Measurements from ENCODE around the gene GON7.
"Not testable (repeated sequence)": the region's sequence is repeated elsewhere in the genome, so short reads cannot be mapped to it uniquely, and the experiment has no call there.

The GON7 gene

GRCh38 chr14:93175492-93175891, 31.4 kb downstream of the GON7 start:
- Histone ChIP-seq H3K36me3 (ENCODE audit: control insufficient read depth, insufficient read depth, low read length) (no peaks in the 10 kb centered on the region), H3K4me3 (replicated peaks; ENCODE audit: low read depth, low read length) (no peak overlapping the region), H3K27me3 (replicated peaks; ENCODE audit: control insufficient read depth, insufficient read depth, low read length) (no peaks in the 10 kb centered on the region)
- TF ChIP-seq CTCF (IDR thresholded peaks at IDR 0.05; ENCODE audit: insufficient read depth, low read length, poor library complexity, severe bottlenecking), result no peak
- no peak for DNase-seq (ENCODE audit: extremely low read depth, insufficient read length)

- DNase-seq (ENCODE audit: extremely low read depth, insufficient read length); H3K36me3 ChIP-seq (ENCODE audit: control insufficient read depth, insufficient read depth, low read length); H3K4me3 ChIP-seq (replicated peaks; ENCODE audit: low read depth, low read length); H3K27me3 ChIP-seq (replicated peaks; ENCODE audit: control insufficient read depth, insufficient read depth, low read length): not testable (repeated sequence)
These were observed 32.1 kb downstream of the GON7 start for GRCh38 chr14:93174731-93175130.

- DNase-seq (ENCODE audit: extremely low read depth, insufficient read length), result no peak
These were observed 32.9 kb downstream of the GON7 start for GRCh38 chr14:93173943-93174395.

GRCh38 chr14:93171376-93171775, 35.5 kb downstream of the GON7 start:
- DNase-seq (ENCODE audit: extremely low read depth, insufficient read length), result no peak
- TF ChIP-seq CTCF (IDR thresholded peaks at IDR 0.05; ENCODE audit: insufficient read depth, low read length, poor library complexity, severe bottlenecking), result no peak
- Histone ChIP-seq H3K27me3 (replicated peaks; ENCODE audit: control insufficient read depth, insufficient read depth, low read length) (no peaks in the 10 kb centered on the region), H3K4me3 (replicated peaks; ENCODE audit: low read depth, low read length) (no peak overlapping the region), H3K36me3 (ENCODE audit: control insufficient read depth, insufficient read depth, low read length) (no peaks in the 10 kb centered on the region)

More at GRCh38 chr14:93173943-93174395, 32.9 kb downstream of the GON7 start:
- Histone ChIP-seq H3K36me3 (ENCODE audit: control insufficient read depth, insufficient read depth, low read length) (no peaks in the 10 kb centered on the region), H3K27me3 (replicated peaks; ENCODE audit: control insufficient read depth, insufficient read depth, low read length) (no peaks in the 10 kb centered on the region), H3K4me3 (replicated peaks; ENCODE audit: low read depth, low read length) (no peak overlapping the region)
- no peak for TF ChIP-seq CTCF (IDR thresholded peaks at IDR 0.05; ENCODE audit: insufficient read depth, low read length, poor library complexity, severe bottlenecking)

GRCh38 chr14:93170141-93170540, 36.7 kb downstream of the GON7 start:
- H3K4me3 ChIP-seq (replicated peaks; ENCODE audit: low read depth, low read length); H3K36me3 ChIP-seq (ENCODE audit: control insufficient read depth, insufficient read depth, low read length); H3K27me3 ChIP-seq (replicated peaks; ENCODE audit: control insufficient read depth, insufficient read depth, low read length); DNase-seq (ENCODE audit: extremely low read depth, insufficient read length): not testable (repeated sequence)

GRCh38 chr14:93169619-93170018, 37.2 kb downstream of the GON7 start:
- not testable (repeated sequence) for H3K27me3 ChIP-seq (replicated peaks; ENCODE audit: control insufficient read depth, insufficient read depth, low read length); DNase-seq (ENCODE audit: extremely low read depth, insufficient read length); H3K4me3 ChIP-seq (replicated peaks; ENCODE audit: low read depth, low read length); H3K36me3 ChIP-seq (ENCODE audit: control insufficient read depth, insufficient read depth, low read length)

GRCh38 chr14:93168610-93169009, 38.3 kb downstream of the GON7 start:
- not testable (repeated sequence) for H3K4me3 ChIP-seq (replicated peaks; ENCODE audit: low read depth, low read length); DNase-seq (ENCODE audit: extremely low read depth, insufficient read length); H3K27me3 ChIP-seq (replicated peaks; ENCODE audit: control insufficient read depth, insufficient read depth, low read length); H3K36me3 ChIP-seq (ENCODE audit: control insufficient read depth, insufficient read depth, low read length)

- not testable (repeated sequence) for DNase-seq (ENCODE audit: extremely low read depth, insufficient read length); H3K4me3 ChIP-seq (replicated peaks; ENCODE audit: low read depth, low read length); H3K36me3 ChIP-seq (ENCODE audit: control insufficient read depth, insufficient read depth, low read length); H3K27me3 ChIP-seq (replicated peaks; ENCODE audit: control insufficient read depth, insufficient read depth, low read length)
These were observed 41.3 kb downstream of the GON7 start for GRCh38 chr14:93165271-93166265.
